Activated CD4-positive, CD25-positive, alpha-beta regulatory T cell treated with anti-CD3 and anti-CD28 coated beads, Interleukin-2, amount 50 U/mL, for 24 hours (primary cell): Measurements from ENCODE around the gene VPS35.
"Not testable (repeated sequence)": the region's sequence is repeated elsewhere in the genome, so short reads cannot be mapped to it uniquely, and the experiment has no call there.

ENCODE experiments used
- ATAC-seq, 2 donors: fragments of 150-1000 bp; cut with Tn5 transposase; one replicate each; pipeline ENCODE4 v1.10.0; 2021; ENCODE audit warnings: mild to moderate bottlenecking in 1 of 2, moderate library complexity in 1 of 2

Gene VPS35

DNA sequence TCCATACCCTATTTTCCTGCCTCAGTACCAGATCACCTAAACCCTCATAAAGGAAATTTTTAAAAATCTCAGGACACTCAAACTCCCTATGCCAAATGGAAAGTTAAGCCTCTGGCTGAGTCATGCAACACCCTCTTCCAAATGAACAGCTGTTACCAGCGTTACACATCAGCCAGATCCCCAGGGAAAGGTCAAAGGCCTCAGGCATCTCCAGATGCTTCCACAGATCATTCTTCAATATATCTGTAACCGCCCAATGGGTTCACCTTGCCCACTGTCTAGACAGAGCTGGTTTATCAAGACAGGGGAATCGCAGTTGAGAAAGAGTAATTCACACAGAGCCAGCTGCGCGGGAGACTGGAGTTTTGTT lies 38.7 kb downstream of the VPS35 start:
- no peak for ATAC-seq

DNA sequence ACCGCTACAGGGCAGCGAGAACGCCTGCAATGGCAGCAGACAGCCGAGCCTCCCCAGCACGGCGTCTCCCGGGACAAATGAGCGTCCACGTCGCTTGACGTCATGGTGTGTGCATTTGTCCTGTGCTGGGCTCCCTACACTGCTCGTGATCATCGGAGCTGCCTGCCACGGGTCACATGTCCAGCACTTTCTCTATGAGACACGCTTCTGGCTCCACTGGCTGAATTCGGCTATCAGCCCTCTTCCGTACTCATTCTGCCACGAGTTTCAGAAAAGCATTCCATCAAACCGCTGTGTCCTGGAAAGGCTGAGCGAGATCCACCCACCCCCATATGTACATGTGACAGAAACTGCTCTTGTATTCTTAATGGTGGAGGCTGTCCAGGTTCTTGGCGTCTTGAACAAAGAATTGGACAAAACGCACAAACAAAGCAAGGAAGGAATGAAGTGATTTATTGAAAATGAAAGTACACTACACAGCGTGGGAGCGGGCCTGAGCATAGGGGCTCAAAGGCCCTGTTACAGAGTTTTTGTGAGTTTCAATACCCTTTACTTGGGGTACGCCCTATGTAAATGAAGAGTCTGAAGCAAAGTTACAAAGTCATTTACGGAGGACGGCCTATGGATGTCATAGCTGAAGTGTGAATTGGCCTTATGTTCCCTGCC lies 39.3 kb downstream of the VPS35 start:
- no peak for ATAC-seq

DNA sequence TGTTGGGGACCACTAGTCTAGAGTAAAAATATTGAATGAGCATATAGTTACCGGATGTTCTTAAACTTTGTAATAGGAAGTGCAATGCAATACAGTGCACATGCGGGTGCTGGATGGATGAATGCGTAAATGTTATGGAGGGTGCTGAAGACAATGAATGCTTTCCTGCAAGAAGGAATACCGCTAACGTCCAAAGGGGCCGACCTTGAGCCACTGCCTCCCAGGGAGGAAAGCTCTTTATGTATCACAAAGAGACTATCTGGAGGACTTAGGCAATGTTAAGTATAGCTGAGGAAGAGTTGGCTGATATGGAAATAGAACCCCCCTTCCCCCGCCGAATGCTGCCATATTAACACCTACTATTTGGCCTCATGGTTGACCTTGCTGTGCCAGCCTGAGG lies 40.3 kb downstream of the VPS35 start:
- ATAC-seq = no peak

DNA sequence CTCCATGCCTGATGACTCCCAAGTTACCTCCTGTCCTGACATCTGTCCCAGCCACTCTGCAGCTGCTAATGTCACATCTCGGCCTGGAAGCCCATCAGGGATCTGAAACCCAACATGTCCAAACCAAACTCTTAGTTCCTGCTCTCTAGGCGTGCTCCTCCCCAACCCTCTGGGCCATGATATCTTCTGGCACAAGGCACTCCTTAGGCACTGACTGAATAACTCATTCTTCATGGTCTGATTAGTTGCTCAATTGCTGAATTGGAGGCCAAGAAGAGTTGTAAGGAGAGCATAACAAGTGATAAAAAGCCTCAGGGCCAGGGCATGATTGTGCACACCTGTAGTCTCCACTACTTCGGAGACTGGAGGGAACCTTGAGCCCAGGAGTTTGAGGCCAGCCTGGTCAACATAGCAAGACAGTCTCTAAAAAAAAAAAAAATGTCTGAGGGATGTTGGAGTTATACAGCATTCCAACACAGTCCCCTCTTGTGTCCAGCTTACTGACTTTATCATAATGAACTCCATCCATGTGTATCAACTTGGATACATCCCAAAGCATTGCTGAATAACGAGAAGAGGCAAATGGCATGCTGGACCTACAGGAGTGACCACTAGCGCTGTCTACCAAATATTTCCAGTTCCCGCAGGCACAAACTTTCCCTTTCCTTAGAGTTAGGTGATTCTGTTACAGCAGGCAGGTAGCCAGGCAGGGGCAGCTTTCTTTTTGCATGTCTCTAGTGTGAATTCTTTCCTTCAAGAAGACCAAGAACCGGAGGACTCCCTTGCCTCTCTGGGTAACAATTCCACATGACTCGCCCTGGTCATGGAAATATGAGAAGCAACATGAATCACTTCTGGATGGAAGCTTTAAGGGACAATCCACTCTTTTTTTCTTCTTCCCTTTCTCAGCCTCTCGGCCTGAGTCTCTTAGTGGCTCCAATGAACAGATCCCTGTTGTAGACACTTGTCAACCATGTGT lies 49.7 kb downstream of the VPS35 start:
- ATAC-seq = no peak

DNA sequence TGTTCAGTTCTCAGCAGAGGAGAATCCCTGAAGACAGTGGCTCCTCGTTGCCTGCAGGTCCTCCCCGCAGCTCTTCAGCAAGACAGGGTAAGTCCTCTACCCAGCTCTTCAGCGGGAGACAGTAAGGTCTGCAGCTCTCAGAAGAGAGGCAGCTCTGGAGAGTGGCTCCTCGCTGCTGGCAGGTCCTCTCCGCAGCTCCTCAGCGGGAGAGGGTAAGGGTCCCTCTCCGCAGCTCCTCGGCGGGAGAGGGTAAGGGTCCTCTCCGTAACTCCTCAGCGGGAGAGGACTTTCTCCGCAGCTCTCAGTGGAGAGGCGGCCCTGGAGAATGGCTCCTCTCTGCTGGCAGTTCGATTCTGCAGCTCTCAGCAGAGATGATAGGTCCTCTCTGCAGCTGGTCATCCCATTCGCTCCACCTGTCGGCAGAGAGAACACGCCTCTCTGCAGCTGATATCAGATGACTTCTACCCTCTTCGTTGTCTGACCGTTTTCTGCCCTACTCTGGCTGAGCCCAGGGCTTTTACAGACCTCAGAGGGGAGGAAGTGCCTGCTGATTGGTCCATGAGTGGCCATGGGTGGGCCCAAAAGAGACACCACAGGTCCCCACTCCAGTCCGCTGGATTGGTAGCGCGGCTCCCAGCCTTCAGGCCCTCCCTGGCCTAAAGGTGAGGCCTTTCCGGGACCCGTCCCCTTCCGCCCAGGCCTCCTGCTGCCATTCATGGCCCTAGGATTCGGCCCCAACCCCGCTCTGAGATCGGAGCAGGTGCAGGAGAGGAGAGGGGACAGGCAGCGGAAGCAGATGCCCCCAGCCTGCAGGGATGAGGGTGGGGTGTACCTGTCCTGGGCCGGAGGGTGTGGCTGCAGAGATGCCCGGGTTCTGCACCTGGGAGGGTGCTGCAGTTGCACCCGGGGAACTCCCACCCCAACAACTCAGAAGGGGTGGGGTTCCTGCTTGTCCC lies 55.9 kb downstream of the VPS35 start:
- ATAC-seq = no peak

DNA sequence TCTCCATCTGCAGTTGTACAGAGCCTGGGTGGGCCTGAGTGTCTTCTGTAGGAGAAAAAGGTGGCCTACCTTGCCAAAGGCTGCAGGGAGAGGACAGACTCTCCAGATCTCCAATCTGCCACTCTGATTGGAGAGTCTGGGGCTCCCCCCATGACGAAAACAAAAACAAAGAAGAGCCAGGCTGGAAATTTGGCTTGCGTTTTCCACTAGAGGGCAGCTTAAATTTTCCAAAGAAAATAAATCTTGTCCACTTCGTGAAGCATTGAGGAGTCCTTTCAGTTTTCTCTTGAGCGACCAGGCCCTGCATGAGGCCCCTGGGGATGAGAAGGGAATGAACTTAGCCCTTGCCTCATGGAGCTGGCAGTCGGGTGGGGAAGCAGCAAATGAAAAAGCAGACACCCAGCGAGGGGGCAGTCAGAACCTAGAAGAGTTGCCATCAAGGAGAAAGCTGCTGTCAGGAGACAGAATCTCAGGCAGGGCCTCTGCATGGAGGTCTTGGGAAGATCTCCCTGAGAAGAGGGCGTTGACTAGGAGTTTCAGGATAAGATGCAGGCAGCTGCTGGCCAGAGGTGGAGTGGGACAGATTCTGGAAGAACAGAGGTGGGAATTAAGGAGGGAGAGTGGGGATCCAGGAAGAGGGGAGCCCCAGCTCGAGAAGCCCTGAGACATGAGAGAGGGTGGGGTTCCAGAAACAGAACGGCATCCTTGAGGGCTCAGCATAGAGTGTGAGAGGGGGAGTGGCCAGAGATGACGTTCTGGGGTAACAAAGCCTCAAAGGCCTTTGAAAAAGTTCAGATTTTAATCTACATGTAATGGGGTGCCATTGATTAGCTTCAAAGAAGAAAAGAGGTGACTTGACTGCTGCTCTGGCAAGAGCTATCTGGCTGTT lies 59.4 kb downstream of the VPS35 start:
- no peak for ATAC-seq

DNA sequence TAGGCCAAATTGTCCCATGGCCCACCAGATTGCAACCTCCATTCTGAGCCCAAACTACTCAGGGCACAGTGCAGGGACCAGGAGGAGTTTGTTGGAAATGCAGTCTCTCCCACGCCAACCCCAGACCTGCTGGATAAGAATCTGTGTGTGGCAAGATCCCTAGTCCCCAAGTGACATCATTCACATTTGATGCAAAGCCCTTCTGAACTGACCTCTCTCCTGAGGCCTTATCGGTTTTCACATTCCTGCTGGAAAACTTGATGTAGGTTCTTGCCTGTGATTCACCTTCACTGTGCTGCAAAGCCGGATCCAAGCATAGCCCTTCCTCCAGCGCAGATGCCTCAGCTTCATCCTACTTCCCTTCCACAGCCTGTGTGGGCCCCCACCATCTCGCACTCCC lies 61.2 kb downstream of the VPS35 start:
- no peak for ATAC-seq

DNA sequence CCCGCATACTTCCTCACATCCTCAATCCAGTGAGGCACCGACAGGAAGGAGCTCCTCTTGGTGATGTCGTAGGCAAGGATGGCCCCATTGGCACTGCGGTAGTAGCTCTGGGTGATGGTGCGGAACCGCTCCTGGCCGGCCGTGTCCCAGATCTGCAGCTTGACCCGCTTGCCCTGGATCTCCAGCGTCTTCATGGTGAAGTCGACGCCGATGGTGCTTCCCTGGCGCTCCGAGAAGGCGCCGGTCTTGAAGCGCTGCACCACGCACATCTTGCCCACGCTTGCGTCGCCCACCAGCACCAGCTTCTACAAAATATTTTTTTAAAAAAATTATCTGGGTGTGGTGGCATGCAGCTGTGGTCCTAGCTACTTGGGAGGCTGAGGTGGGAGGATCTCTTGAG lies 62.3 kb downstream of the VPS35 start:
- ATAC-seq = not testable (repeated sequence)

DNA sequence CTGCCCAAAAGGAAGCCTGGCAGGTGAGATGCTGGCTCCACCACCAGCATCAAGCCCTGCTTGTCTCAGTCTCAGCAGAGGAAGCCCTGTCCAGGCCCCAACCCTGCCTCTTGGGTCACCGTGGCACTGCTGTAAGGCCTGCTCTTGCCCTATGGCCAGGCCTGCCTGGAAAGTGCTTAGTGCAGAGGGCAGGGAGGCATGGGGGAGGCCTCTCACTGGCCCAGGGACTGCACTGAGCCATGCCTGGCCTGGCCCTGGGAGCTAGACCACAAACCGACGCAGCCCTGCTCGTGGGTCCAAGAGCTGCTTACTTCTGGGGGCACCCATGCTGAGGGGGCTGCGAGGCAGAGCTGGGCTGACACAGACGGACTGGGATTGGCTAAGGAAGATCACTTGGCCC lies 64.1 kb downstream of the VPS35 start:
- ATAC-seq = not testable (repeated sequence)

DNA sequence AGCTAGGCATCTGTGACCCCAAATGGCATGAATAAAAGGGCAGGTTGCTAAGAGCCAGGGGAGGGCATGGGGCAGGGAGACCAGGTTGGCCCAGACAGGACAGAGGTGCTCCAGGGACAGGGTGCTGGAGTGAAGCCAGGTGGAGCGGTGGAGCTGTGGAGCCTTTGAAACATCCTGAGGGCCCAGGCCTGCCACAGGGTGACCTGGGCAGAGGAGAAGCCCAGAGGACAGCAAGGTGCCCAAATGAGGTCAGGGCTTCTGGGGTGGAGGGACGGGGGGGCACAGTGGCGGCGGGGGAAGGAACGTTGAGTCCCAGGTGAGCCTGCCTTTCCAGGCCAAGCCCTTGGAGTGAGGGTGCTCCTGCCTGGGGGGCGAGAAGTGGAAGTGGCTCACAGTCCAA lies 65.3 kb downstream of the VPS35 start:
- ATAC-seq = not testable (repeated sequence)

DNA sequence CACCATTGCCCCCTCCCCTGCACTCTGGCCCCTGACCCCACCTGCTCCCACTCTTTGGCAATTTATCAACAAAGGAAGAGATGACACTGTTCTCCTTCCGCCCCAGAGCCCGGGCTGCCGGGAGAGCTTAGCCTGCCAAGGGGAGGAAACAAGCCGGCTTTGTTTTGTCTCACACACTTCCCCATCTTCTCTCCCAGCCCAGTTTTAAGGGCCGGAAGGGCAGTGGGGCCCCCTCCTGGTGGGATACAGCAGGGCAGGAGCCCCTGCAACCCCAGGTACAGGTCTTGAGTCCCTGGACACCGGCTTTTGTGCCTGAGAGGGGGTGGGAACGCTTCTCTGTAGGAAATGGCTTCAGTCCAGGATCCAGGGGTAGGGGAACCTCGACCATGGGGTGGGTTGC lies 65.7 kb downstream of the VPS35 start:
- not testable (repeated sequence) for ATAC-seq

DNA sequence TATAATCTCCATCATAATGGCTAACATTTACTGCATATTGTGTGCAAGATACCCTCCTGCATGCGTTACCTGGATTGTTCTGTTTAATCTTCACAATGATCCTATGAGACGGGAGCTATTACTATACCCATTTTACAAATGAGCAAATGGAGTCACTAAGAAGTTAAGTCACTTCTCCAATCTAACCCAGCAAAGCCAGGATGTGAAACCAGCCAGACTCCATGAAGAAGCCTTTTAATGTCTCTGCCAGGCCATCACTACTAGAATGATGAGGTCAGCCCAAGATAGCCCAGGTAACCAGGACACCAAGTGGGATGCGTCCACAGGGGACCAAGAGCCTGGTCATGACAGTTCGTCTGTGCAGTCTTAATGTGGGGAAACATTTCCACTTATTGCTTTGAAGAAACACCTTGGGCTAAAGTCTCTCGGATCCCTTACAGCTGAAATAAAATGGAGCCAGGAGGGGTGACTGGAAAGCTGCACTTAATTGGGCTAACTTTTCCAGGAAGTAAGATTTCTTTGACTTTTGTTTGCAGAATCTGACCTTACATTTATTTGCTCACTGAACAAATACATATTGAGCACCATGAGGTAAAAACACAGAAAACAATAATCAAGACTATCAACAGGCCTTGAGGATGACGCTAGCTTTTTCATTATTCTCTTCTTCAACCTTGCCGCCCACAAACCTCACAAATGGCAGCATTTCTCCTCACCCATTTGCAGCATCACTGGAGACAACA lies 66.9 kb downstream of the VPS35 start:
- ATAC-seq = no peak

DNA sequence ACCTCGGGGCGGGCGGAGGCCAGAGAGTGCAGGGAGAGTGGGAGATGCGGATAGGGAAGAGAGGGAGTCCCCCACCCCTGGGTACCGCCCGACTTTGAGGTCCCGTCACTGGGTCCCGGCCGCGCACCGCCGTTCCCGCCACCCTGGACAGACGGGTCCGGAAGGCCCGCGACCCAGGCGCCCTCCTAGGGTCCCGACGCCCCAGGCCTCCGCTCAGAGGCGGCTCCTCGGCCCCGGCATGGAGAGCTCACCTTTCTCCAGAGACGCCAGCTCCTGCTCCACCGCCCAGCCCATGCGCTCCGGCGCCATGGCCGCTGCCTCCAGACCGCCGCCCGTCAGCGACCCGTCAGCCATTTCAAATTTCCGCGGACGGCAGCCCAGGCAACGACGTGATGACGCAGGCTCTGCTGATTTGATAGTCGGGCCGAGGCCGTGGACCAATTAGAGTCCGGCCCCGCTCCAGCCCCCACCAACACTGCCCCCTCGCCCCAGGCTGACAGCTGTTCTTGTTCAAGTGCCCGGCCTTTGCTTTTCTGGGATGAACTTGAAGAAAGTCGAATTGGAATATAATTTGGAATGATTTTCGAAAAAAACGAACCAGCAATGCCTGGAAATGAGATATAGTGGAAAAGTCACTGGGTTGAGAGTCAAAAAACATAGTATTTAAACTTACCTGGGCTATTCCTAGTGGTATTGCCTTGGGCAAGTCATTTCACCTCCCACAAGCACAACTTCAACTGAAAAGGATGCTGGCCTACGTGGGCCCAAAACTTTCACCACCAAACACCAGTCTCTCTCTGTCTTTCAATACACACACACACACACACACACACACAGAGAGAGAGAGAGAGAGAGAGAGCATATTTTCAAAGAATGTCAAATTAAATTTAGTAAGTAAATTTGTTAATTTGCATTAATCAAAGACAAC lies 67.7 kb downstream of the VPS35 start, which contains the start of gene SHCBP1:
Gene SHCBP1 (minus strand): TSS at position 374 of the 928 bp plus-strand sequence. CDS start 20 bp downstream, at position 354.
- ATAC-seq = peak; percentile 93 to 97

DNA sequence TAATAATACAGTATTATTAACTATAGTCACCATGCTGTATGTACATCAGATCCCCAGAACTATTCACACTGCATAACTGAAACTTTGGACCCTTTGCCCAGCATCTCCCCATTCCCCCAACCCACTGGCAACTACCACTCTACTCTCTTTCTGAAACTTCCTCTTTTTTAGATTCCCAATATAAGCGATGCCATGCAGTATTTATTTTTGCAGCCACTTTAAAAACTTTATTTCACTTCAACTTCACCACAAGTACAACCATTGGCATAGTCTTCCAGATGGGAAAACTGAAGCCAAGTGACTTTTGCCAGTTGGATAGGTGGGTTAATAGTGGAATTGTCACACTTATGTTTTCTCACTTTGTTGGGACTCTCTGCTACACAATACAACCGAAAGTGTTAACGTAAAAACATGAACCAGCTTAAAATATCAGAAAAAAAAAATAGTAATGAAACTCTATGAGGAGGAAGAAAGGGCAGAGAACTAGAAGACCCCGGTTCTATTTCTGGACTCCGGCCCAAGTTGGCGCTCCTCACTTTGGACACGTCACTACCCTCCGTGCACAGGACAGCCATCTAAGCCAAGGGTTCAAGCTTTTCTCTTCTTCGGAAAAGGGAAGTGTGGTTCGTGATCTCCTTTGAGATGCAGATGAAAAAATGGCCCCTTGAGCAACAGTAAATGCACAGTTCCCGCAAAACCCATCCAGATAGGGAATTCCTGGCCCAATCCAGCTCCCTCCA lies 68.5 kb downstream of the VPS35 start:
- ATAC-seq = no peak

DNA sequence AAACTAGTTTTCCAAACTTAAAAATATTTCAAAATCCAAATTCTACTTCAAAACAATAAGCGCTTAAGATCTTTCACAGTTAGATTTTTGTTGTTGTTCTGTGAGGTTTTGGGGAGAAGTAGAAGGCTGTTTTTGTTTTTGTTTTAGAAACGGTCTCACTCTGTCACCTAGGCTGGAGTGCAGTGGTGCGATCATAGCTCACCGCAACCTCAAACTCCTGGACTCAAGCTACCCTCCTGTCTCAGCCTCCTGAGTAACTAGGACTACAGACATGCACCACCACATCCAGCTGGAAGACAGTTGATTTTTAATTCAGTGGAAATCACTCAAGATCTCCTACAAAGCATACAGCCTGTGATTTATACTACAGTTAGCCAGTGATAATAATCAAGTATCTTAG lies 70.5 kb downstream of the VPS35 start:
- no peak for ATAC-seq

DNA sequence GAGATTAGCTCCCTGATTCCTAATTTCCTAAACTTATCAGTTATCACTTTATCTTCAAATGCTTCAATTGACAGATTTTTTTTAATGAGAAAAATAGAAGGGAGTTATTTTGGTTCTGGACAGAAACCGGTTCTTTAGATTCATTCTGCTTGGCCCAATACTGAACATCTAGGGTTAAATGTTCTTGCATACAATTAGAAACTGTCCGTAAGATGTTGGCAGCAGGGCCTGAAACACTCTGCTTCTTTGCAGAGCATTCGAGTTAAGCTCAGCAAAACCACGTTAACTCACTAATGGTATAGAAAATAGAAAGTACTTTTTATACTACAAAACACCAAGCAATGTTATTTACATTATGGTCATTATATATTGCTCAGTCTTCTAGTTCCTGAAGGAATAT lies 75.0 kb downstream of the VPS35 start:
- ATAC-seq = no peak

DNA sequence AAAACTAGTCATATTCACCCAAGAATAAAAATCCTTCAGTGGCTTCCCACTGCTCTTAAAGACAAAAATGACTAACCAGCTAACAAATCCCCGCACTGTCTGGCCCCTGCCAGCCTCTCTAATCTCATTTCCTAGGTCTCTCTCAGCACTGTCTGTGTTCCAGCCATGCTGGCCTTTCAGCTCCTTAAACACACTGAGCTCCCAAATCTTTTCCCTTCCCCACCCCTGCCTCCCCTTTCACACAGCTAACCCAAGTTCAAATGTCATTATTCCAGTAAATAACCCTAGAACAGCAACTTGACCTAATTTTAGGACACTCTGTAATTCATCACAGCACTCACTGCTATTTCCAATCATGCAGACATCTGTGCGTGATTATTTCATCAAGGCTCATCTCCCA lies 75.6 kb downstream of the VPS35 start:
- no peak for ATAC-seq

DNA sequence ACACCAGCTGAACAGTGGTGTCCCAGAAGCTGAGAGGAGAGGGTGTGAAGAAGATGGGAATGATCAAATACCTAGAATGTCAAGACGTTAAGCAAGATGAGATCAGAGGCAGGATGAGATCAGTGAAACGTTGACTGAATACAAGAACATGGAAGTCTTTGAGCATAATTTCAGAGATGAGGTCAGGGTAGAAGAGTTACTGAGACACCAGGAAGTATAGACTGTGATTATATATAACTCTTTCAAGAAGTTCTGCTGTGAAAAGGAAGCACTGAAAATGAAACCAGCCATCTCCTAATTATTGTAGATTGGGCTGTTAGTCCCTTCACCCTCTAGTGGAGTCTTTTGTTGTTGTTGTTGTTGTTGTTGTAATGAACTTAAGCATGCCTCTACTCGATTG lies 76.9 kb downstream of the VPS35 start:
- ATAC-seq = peak in 1 of 2 donors; percentile 30

DNA sequence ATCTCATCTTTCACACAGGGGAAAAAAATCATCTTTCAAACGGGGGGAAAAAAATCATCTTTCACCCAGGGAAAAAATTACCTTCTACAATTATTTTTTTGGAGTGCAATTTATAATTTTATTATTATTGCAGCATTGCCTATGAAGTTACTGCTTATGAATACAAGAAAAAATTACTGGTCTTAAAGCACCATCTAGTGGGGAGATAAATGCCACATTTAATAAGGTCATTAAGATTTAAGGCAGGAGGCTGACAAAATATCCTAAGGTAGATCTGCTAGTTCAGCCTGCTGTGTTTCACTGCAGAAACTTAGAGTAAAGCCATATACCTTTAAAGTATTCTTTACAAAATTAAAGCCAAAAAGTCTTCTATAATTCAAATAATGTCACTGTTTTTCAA lies 81.4 kb downstream of the VPS35 start:
- ATAC-seq = no peak
